GM18517 (cell line): ENCODE measurements around the gene ITGB8.

Experiments used
- ATAC-seq: cut with Tn5 transposase; IDR thresholded peaks from one replicate; pipeline ENCODE4 v1.9.1; 2021; ENCODE audit warnings: mild to moderate bottlenecking, moderate library complexity; ENCODE audit not compliant: unreplicated experiment

The ITGB8 gene

DNA sequence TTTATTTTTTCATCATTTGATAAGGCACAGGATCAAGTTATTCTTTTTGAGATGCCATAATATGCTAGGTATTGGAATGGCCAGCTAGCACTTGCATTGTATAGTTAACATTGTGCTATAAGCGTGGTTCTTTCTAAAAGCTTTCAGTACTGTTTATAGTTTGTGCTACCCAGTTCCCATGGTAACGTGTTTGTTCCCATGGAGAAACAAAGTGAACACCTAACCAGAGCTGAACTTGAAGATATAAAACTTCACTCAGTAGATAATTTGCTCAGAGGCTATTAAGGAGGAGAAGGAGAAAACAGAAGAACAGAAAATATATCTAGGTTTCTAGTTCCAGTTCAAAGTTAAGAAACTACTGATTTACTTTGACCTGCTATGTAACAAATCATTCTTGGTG, 23.6 kb upstream of the ITGB8 start:
- ATAC-seq, result peak; percentile 65

DNA sequence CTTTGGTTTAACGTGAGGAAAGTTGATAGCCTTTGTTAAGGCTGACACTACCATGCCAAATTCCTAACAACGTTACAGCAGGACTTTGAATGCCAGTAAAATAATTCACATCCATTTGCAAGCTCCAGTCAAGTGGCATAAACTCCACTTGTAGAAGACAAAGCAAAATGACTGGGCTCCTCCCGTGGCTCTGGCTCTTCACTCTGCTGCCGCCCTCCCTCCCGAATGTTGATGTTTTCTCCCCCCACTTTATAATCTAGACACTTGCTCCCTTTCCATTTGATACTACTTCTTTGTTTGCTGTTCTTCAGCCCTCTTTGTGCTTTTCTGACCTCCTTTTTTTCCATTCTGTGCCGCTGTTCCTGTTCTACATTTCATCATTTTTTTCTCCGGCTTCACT, 22.8 kb upstream of the ITGB8 start:
- ATAC-seq, result no peak

- no peak for ATAC-seq
Measured at GRCh38 chr7:20310301-20310700, 20.4 kb upstream of the ITGB8 start.

- no peak for ATAC-seq
Measured at GRCh38 chr7:20310963-20311742, 19.5 kb upstream of the ITGB8 start.

DNA sequence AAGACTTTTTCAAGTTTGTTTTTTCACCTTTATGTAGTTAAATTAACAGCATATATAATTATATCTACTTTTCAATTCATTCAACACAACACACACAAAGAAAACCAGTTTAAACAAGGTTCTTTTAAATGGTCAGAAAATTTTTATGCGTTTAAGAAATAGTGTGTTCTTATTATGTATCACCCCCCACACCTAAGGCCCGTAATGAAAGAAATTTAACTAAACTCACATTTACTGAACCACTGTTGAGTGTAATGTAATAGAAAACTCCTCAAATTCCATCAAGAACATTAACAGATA, 19.0 kb upstream of the ITGB8 start:
- no peak for ATAC-seq

GRCh38 chr7:20312562-20312961, 18.1 kb upstream of the ITGB8 start:
- no peak for ATAC-seq

GRCh38 chr7:20313626-20314025, 17.1 kb upstream of the ITGB8 start:
- ATAC-seq, result no peak

DNA sequence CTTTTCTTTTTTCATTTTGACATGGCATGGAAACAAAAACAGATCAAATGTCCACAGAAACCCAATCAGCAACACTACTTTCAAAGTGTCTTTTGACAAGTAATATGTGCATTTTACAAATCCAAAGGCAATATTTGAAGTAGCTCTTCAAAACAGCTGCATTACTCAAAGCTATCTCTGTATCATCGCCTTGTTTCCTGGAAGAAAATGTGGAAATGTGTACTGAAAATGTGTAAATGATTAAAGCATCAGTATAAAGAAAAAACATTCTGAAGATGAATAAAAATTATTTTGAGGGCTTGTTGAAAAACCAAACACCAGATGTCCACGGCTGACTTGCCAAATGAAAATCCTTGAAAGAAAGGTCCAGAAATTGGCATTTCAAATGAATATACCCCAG, 16.5 kb upstream of the ITGB8 start:
- ATAC-seq, result no peak

DNA sequence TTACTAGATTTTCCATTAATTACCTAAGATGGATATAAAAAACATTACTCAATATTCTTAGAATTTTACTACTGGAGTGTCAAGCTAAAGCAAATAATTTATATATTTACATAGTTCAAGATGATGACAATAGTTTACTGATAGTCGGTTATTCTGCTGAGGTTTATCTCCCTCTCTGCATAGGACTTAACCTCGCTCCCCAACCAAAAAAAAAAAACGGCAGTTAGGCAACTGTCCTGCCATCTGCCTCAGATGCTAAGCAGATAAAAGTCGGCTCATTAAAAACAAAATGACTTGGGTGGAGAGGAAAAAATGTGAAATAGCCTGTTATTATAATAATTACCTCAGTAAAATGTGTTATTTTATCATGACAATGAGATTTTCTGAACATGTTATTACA, 14.0 kb upstream of the ITGB8 start:
- no peak for ATAC-seq

- no peak for ATAC-seq
Measured at GRCh38 chr7:20317413-20317812, 13.3 kb upstream of the ITGB8 start.

- ATAC-seq, result no peak
Measured at GRCh38 chr7:20318933-20319332, 11.8 kb upstream of the ITGB8 start.

- ATAC-seq, result no peak
Measured at GRCh38 chr7:20320322-20320721, 10.4 kb upstream of the ITGB8 start.

DNA sequence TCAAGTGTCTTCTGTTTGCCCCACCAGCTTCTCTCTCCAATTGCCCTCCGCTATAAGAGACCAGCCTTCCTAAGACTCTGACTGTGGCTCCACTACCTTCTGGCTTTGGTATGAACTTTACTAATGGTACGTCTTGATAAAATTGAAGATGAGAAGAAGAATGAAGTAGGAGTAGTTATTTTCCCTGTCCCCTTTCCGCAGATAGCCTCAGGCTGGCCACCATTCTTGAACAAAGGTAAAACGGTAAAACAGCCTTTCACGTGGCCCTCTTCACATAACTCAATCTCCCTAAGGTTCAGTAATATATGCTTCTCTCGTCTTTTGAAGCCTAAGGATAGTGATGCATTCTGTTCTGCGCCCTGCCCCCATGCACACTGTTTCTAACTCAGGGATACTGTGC, 9.9 kb upstream of the ITGB8 start:
- no peak for ATAC-seq

DNA sequence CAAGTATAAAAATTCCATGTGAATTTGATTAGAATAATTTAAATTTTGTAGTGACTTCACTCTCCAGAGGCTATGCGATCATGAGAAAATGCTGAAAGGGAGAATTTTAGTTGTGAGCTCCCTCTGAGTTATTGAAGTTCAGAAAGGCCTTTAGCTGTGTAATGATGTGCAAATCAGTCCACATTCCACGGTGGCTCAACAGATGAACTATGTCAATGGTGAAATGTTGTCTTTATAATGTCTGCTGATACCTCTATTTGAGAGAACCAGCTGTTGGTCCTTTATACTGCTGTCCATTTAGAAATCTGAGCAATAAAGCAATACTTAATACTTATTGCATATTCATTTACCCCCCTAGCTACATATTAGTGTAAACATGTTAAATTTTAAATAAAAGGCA, 7.1 kb upstream of the ITGB8 start:
- ATAC-seq, result no peak

DNA sequence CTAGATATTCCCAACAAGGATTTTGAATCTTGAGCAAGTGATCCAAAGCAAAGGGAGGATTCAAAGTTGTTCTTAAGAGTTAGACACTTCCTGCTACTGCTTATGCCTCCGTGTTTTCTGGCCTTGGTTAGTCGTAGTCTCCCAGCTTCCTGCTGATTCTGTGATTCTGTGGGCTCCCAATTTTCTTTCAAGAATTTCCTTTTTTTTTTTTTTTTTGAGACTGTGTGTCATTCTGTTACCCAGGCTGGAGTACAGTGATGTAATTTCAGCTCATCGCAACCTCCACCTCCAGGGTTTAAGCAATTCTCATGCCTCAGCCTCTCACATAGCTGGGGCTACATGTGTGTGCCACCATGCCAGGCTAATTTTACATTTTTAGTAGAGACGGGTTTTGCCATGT, 4.4 kb upstream of the ITGB8 start:
- ATAC-seq, result no peak

GRCh38 chr7:20327055-20327454, 3.6 kb upstream of the ITGB8 start:
- no peak for ATAC-seq

- no peak for ATAC-seq
Measured at GRCh38 chr7:20328027-20328426, 2.7 kb upstream of the ITGB8 start.

GRCh38 chr7:20328692-20329091, 2.0 kb upstream of the ITGB8 start:
- ATAC-seq, result no peak

GRCh38 chr7:20329389-20330238, 1.1 kb upstream of the ITGB8 start:
- peak; percentile 44 for ATAC-seq

DNA sequence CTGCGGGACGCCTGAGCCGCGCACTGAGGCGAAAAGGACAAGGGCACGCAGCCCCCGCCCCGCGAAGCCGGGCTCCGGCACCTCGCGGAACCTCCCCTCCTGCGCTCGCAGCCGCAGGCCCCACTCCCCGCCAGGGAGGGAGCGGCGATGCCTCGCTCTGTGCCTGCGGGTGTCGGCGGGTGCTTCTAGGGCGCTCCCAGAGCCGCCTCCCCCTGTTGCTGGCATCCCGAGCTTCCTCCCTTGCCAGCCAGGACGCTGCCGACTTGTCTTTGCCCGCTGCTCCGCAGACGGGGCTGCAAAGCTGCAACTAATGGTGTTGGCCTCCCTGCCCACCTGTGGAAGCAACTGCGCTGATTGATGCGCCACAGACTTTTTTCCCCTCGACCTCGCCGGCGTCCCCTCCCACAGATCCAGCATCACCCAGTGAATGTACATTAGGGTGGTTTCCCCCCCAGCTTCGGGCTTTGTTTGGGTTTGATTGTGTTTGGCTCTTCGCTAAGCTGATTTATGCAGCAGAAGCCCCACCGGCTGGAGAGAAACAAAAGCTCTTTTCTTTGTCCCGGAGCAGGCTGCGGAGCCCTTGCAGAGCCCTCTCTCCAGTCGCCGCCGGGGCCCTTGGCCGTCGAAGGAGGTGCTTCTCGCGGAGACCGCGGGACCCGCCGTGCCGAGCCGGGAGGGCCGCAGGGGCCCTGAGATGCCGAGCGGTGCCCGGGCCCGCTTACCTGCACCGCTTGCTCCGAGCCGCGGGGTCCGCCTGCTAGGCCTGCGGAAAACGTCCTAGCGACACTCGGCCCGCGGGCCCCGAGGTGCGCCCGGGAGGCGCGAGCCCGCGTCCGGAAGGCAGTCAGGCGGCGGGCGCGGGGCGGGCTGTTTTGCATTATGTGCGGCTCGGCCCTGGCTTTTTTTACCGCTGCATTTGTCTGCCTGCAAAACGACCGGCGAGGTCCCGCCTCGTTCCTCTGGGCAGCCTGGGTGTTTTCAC, 519 bp downstream of the ITGB8 start:
- ATAC-seq, result peak; percentile 28
